Suprapubic skin (tissue), 4 donors: ENCODE measurements around the gene ZGLP1. TPM values are rescaled to one million over a fixed set of nuclear protein-coding genes. Genes with fewer than 3 reads are reported as not detected.

ENCODE experiments used
- DNase-seq, 2 donors: peaks; one replicate each; pipeline ENCODE4 v3.0.0-alpha.2; 2019; ENCODE audit warnings: low spot score in 2 of 2
- H3K27ac ChIP-seq: fragments of 200-600 bp; sonication (generic); one replicate; pipeline ENCODE4 v1.5.1; 2019
- H3K27me3 ChIP-seq: fragments of 200-600 bp; sonication (generic); one replicate; pipeline ENCODE4 v1.5.1; 2019
- H3K36me3 ChIP-seq: fragments of 200-600 bp; sonication (generic); one replicate; pipeline ENCODE4 v1.5.1; 2019
- H3K4me1 ChIP-seq: fragments of 200-600 bp; sonication (generic); one replicate; pipeline ENCODE4 v1.5.1; 2019
- H3K4me3 ChIP-seq: fragments of 200-600 bp; sonication (generic); one replicate; pipeline ENCODE4 v1.5.1; 2019; ENCODE audit warnings: mild to moderate bottlenecking
- H3K9me3 ChIP-seq: fragments of 200-600 bp; sonication (generic); one replicate; pipeline ENCODE4 v1.5.1; 2019
- CTCF ChIP-seq, 2 donors: fragments of 200-600 bp in 1 of 2; fragments of 450-650 bp in 1 of 2; sonication (generic) in 1 of 2; IDR thresholded peaks; one replicate each; pipeline ENCODE4 v1.5.1; 2016 to 2019; ENCODE audit warnings: antibody characterized with exemption in 2 of 2, mild to moderate bottlenecking in 1 of 2, moderate library complexity in 1 of 2
- EP300 ChIP-seq: sonication (generic); formaldehyde crosslinking; IDR thresholded peaks from one replicate; pipeline ENCODE4 v1.6.1; 2017; ENCODE audit warnings: antibody characterized with exemption
- POLR2A ChIP-seq, 2 donors: fragments of 450-650 bp; IDR thresholded peaks; one replicate each; pipeline ENCODE4 v1.6.1; 2017; ENCODE audit warnings: antibody characterized with exemption in 2 of 2, mild to moderate bottlenecking in 2 of 2, moderate library complexity in 2 of 2
- POLR2AphosphoS5 ChIP-seq, 3 donors: sonication (generic); formaldehyde crosslinking; IDR thresholded peaks; one replicate each; pipeline ENCODE4 v1.6.1; 2017; ENCODE audit warnings: antibody characterized with exemption in 3 of 3
- WGBS: methylation state at CpG from one replicate; pipeline ENCODE4 v1.1.5; 2018; 5-methylcytosine and 5-hydroxymethylcytosine counted together
- total RNA-seq, 4 donors: library from RNA; depleted of rRNA; stranded (reverse); fragments of >200 nt; gene quantifications; one replicate each; pipeline ENCODE4 v1.1.0, GENCODE V29; 2016

ZGLP1 gene
- total RNA-seq, 4 donors from 2014 or later = 1.4 to 7.2 (median 2.9) TPM

DNA sequence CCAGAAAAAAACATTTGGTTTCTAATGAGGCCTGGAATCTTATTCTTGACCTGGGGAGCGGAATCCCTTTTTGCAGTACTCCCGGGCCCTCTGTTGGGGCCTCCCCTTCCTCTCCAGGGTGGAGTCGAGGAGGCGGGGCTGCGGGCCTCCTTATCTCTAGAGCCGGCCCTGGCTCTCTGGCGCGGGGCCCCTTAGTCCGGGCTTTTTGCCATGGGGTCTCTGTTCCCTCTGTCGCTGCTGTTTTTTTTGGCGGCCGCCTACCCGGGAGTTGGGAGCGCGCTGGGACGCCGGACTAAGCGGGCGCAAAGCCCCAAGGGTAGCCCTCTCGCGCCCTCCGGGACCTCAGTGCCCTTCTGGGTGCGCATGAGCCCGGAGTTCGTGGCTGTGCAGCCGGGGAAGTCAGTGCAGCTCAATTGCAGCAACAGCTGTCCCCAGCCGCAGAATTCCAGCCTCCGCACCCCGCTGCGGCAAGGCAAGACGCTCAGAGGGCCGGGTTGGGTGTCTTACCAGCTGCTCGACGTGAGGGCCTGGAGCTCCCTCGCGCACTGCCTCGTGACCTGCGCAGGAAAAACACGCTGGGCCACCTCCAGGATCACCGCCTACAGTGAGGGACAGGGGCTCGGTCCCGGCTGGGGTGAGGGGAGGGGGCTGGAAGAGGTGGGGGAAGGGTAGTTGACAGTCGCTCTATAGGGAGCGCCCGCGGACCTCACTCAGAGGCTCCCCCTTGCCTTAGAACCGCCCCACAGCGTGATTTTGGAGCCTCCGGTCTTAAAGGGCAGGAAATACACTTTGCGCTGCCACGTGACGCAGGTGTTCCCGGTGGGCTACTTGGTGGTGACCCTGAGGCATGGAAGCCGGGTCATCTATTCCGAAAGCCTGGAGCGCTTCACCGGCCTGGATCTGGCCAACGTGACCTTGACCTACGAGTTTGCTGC lies 22.5 kb downstream of the ZGLP1 start, which contains the start of gene ICAM4:
ICAM4 (plus strand) TSS at position 153 of the 935 bp plus-strand sequence; CDS start at position 211, 58 bp downstream.
- Histone ChIP-seq H3K4me3 (no peak within 1 kb of the TSS), H3K36me3 (peaks cover 28% of the 10 kb centered on the region), H3K9me3 (no peaks in the 10 kb centered on the region), H3K27ac (no peak within 1 kb of the TSS), H3K27me3 (peaks cover 51% of the 10 kb centered on the region), H3K4me1 (peaks cover 53% of the 10 kb centered on the region)
- 19% methylated on average over 28 of the region's 59 CpGs for WGBS
- TF ChIP-seq POLR2A (IDR thresholded peaks at IDR 0.05) (no peak), CTCF (IDR thresholded peaks at IDR 0.05) (no peak), POLR2AphosphoS5 (IDR thresholded peaks at IDR 0.05) (no peak), EP300 (no peak)
- DNase-seq = peak in 1 of 2 donors; percentile 72

GRCh38 chr19:10285393-10285792 lies 24.2 kb downstream of the ZGLP1 start:
- Histone ChIP-seq H3K4me1 (peaks cover 36% of the 10 kb centered on the region), H3K9me3 (no peaks in the 10 kb centered on the region), H3K27me3 (peaks cover 34% of the 10 kb centered on the region), H3K27ac (no peak overlapping the region), H3K36me3 (peaks cover 29% of the 10 kb centered on the region), H3K4me3 (no peak overlapping the region)
- WGBS = 90% methylated on average over 4 of the region's 4 CpGs
- no peak for DNase-seq
- TF ChIP-seq POLR2A (IDR thresholded peaks at IDR 0.05) (no peak), CTCF (IDR thresholded peaks at IDR 0.05) (no peak), POLR2AphosphoS5 (IDR thresholded peaks at IDR 0.05) (no peak), EP300 (no peak)

DNA sequence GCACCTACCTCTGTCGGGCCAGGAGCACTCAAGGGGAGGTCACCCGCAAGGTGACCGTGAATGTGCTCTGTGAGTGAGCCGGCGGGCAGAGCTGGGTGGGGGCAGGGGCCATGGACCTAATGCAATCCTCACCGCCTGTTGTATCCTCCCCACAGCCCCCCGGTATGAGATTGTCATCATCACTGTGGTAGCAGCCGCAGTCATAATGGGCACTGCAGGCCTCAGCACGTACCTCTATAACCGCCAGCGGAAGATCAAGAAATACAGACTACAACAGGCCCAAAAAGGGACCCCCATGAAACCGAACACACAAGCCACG lies 24.7 kb downstream of the ZGLP1 start:
- Histone ChIP-seq H3K9me3 (no peaks in the 10 kb centered on the region), H3K27ac (no peak overlapping the region), H3K4me3 (no peak overlapping the region), H3K36me3 (peaks cover 33% of the 10 kb centered on the region), H3K4me1 (peaks cover 32% of the 10 kb centered on the region), H3K27me3 (peaks cover 30% of the 10 kb centered on the region)
- WGBS = 97% methylated on average over 5 of the region's 13 CpGs
- no peak for TF ChIP-seq EP300
- no peak for TF ChIP-seq POLR2A (IDR thresholded peaks at IDR 0.05)
- no peak for TF ChIP-seq CTCF (IDR thresholded peaks at IDR 0.05)
- no peak for DNase-seq

DNA sequence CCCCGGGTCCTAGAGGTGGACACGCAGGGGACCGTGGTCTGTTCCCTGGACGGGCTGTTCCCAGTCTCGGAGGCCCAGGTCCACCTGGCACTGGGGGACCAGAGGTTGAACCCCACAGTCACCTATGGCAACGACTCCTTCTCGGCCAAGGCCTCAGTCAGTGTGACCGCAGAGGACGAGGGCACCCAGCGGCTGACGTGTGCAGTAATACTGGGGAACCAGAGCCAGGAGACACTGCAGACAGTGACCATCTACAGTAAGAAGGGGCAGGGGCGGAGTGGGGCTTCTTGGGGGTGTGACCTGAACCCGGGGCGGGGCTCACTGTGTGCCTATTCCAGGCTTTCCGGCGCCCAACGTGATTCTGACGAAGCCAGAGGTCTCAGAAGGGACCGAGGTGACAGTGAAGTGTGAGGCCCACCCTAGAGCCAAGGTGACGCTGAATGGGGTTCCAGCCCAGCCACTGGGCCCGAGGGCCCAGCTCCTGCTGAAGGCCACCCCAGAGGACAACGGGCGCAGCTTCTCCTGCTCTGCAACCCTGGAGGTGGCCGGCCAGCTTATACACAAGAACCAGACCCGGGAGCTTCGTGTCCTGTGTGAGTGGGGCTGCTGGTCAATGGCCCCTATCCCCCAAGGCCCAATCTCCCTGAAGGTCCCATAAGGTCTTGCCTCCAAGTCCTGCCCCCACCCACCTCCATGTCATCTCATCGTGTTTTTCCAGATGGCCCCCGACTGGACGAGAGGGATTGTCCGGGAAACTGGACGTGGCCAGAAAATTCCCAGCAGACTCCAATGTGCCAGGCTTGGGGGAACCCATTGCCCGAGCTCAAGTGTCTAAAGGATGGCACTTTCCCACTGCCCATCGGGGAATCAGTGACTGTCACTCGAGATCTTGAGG lies 25.3 kb downstream of the ZGLP1 start:
- TF ChIP-seq POLR2A (IDR thresholded peaks at IDR 0.05) (no peak), CTCF (IDR thresholded peaks at IDR 0.05) (no peak), EP300 (no peak), POLR2AphosphoS5 (IDR thresholded peaks at IDR 0.05) (no peak)
- Histone ChIP-seq H3K4me3 (no peak overlapping the region), H3K9me3 (no peaks in the 10 kb centered on the region), H3K27ac (no peak overlapping the region), H3K4me1 (peaks cover 26% of the 10 kb centered on the region), H3K36me3 (peaks cover 34% of the 10 kb centered on the region), H3K27me3 (peaks cover 24% of the 10 kb centered on the region)
- no peak for DNase-seq
- 96% methylated on average over 16 of the region's 34 CpGs for WGBS
